Thyroid gland (tissue), 4 donors: Measurements from ENCODE around the gene UBE2F. TPM values are rescaled to one million over a fixed set of nuclear protein-coding genes. Genes with fewer than 3 reads are reported as not detected.

Experiments
- DNase-seq, 2 donors: peaks; one replicate each; pipeline ENCODE4 v3.0.0-alpha.2; 2019
- H3K27ac ChIP-seq, 3 donors: fragments of 200-600 bp; sonication (generic); 1 replicate in 2 of 3; 2 replicates in 1 of 3; pipeline ENCODE4 v1.5.1; 2016 to 2019; ENCODE audit warnings: mild to moderate bottlenecking in 1 of 3, moderate library complexity in 1 of 3
- H3K27me3 ChIP-seq: fragments of 200-600 bp; sonication (generic); one replicate; pipeline ENCODE4 v1.5.1; 2019
- H3K36me3 ChIP-seq, 2 donors: fragments of 200-600 bp; sonication (generic); one replicate each; pipeline ENCODE4 v1.5.1; 2016 to 2019
- H3K4me1 ChIP-seq, 2 donors: fragments of 200-600 bp; sonication (generic); one replicate each; pipeline ENCODE4 v1.5.1; 2017 to 2019
- H3K4me3 ChIP-seq, 3 donors: fragments of 200-600 bp; sonication (generic); replicated peaks in 1 of 3; 1 replicate in 2 of 3; 2 replicates in 1 of 3; pipeline ENCODE4 v1.5.1; 2016; ENCODE audit warnings: mild to moderate bottlenecking in 1 of 3
- H3K9me3 ChIP-seq: fragments of 200-600 bp; sonication (generic); one replicate; pipeline ENCODE4 v1.5.1; 2017
- POLR2A ChIP-seq, 2 donors: fragments of 450-650 bp; IDR thresholded peaks; one replicate each; pipeline ENCODE4 v1.6.1; 2017; ENCODE audit warnings: antibody characterized with exemption in 2 of 2, mild to moderate bottlenecking in 2 of 2, moderate library complexity in 1 of 2
- WGBS, 2 donors: methylation state at CpG; one replicate each; pipeline ENCODE4 v1.1.5; 2017; 5-methylcytosine and 5-hydroxymethylcytosine counted together
- intact Hi-C: fragments of 100-400 bp; cut with DNase I; formaldehyde crosslinking; loops from one replicate; pipeline ENCODE4 v1.15.1; 2023
- total RNA-seq, 4 donors: library from RNA; depleted of rRNA; stranded (reverse); fragments of >200 nt; gene quantifications; one replicate each; pipeline ENCODE4 v1.2.3, GENCODE V29; 2016
- TF ChIP-seq, protein P1 (sequence below), 6 experiments: fragments of 200-600 bp in 3 of 6; fragments of 450-650 bp in 3 of 6; sonication (generic) in 3 of 6; IDR thresholded peaks; one replicate each; pipeline ENCODE4 v1.5.1; 2016 to 2019; ENCODE audit warnings: antibody characterized with exemption in 6 of 6, mild to moderate bottlenecking in 2 of 6, inconsistent platforms in 1 of 6, moderate library complexity in 1 of 6

UBE2F gene
- total RNA-seq, 4 donors from 2014 or later: 79.8 to 134 (median 122) TPM

DNA sequence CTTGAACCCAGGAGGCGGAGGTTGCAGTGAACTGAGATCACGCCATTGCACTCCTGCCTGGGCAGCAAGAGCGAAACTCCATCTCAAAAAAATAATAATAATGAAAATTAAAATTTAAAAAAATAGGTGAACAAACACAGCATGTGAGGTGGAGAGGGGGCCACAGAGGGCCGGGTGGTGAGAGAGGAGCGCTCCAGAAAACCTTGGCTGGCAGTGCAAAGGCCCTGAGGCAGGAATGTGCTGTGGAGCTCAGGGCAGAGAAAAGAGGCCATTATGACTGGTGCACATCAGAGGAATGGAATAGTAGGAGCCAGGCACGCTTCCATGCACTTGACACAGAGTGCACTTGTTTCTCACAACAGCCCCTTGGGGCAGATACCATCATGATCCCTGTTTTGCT is 72.3 kb downstream of the UBE2F start:
- H3K36me3 ChIP-seq: peaks cover 31 to 34% of the 10 kb centered on the region in 2 donors
- no peaks in the 10 kb centered on the region for H3K9me3 ChIP-seq
- H3K27me3 ChIP-seq: no peaks in the 10 kb centered on the region
- H3K4me1 ChIP-seq: no peaks in the 10 kb centered on the region
- 89 to 95% methylated on average over 6 of the region's 6 CpGs for WGBS, 2 donors
- no peak for DNase-seq
- intact Hi-C loops: no loop called here
- H3K27ac ChIP-seq: no peak overlapping the region
- H3K4me3 ChIP-seq: no peak overlapping the region
- TF ChIP-seq, protein P1, sequence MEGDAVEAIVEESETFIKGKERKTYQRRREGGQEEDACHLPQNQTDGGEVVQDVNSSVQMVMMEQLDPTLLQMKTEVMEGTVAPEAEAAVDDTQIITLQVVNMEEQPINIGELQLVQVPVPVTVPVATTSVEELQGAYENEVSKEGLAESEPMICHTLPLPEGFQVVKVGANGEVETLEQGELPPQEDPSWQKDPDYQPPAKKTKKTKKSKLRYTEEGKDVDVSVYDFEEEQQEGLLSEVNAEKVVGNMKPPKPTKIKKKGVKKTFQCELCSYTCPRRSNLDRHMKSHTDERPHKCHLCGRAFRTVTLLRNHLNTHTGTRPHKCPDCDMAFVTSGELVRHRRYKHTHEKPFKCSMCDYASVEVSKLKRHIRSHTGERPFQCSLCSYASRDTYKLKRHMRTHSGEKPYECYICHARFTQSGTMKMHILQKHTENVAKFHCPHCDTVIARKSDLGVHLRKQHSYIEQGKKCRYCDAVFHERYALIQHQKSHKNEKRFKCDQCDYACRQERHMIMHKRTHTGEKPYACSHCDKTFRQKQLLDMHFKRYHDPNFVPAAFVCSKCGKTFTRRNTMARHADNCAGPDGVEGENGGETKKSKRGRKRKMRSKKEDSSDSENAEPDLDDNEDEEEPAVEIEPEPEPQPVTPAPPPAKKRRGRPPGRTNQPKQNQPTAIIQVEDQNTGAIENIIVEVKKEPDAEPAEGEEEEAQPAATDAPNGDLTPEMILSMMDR (IDR thresholded peaks at IDR 0.05): no peak
- TF ChIP-seq POLR2A (IDR thresholded peaks at IDR 0.05): no peak

DNA sequence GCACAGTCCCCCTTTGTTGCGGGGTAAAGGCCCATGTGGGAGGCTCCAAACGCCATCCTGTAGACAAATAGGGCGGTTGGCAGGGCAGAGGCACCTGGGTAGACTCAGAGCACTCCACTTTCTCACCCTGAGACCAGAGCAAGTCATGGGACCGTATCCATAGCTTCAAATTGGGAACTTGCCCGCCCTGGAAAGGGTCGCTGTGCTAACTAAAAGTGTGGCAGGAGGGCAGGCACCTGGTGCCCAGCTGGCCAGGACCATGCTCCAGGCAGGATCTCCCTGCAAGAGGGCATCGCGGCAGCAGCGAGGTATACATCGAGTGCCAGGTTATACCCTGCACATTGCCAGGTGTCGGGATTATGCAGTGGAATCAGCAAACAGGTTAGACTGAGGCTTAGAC is 73.2 kb downstream of the UBE2F start:
- Histone ChIP-seq H3K9me3 (no peaks in the 10 kb centered on the region), H3K4me3 (no peak overlapping the region), H3K27ac (no peak overlapping the region), H3K36me3 (peaks cover 31 to 36% of the 10 kb centered on the region in 2 donors), H3K27me3 (no peaks in the 10 kb centered on the region), H3K4me1 (no peaks in the 10 kb centered on the region)
- no peak for TF ChIP-seq POLR2A (IDR thresholded peaks at IDR 0.05)
- TF ChIP-seq, protein P1 (IDR thresholded peaks at IDR 0.05): no peak
- no peak for DNase-seq
- intact Hi-C loops: no loop called here
- 94 to 97% methylated on average over 7 to 11 of the region's 11 CpGs for WGBS, 2 donors

DNA sequence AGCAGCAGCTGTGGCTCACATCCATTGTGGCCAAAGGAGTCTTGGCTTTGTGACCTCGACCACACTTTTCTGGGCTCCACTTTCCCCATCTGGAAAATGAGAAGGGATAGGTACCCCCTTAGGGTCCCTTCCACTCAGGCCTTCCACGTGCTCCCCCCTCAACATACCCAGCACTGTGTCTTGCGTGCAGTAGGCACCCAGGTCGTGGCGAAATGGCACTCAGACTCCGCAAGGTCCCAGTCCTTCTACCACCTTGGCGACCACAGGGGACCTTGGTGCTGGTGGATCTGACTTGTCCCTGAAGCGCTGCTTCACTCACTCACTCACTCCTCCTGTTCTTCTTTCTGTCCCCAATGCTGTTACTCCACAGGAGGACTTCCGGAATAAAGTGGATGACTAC is 74.1 kb downstream of the UBE2F start:
- TF ChIP-seq POLR2A (IDR thresholded peaks at IDR 0.05): no peak
- TF ChIP-seq, protein P1 (IDR thresholded peaks at IDR 0.05): no peak
- intact Hi-C loops: no loop called here
- Histone ChIP-seq H3K36me3 (peaks cover 35 to 36% of the 10 kb centered on the region in 2 donors), H3K4me3 (no peak overlapping the region), H3K4me1 (no peaks in the 10 kb centered on the region), H3K27ac (no peak overlapping the region), H3K9me3 (no peaks in the 10 kb centered on the region), H3K27me3 (no peaks in the 10 kb centered on the region)
- no peak for DNase-seq
- 86 to 88% methylated on average over 9 of the region's 9 CpGs for WGBS, 2 donors

DNA sequence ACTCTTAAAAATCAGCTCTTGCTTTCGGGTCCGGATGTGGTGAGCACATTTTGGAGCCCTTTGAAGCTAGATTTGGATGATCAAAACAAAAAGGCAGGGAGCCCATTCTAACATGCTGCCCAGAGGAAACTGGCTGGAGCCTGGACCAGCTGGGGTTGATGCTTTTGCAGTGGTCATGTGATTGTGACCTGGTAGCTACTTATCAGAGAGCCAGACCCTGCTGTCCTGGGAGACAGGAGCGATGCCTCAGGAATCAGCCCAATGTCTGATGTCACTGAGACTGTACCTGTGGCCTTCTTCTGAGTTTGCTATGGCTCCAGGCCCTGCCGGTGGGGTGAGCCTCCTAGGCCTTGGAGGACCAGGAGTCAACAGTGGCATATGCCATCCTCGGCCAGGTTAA is 75.3 kb downstream of the UBE2F start:
- Histone ChIP-seq H3K27me3 (no peaks in the 10 kb centered on the region), H3K4me1 (no peaks in the 10 kb centered on the region), H3K36me3 (peaks cover 27 to 36% of the 10 kb centered on the region in 2 donors), H3K27ac (no peak overlapping the region), H3K9me3 (no peaks in the 10 kb centered on the region), H3K4me3 (no peak overlapping the region)
- WGBS, 2 donors: 96 to 98% methylated on average over 5 of the region's 5 CpGs
- no peak for DNase-seq
- intact Hi-C loops: no loop called here
- TF ChIP-seq, protein P1 (IDR thresholded peaks at IDR 0.05): no peak
- TF ChIP-seq POLR2A (IDR thresholded peaks at IDR 0.05): no peak

DNA sequence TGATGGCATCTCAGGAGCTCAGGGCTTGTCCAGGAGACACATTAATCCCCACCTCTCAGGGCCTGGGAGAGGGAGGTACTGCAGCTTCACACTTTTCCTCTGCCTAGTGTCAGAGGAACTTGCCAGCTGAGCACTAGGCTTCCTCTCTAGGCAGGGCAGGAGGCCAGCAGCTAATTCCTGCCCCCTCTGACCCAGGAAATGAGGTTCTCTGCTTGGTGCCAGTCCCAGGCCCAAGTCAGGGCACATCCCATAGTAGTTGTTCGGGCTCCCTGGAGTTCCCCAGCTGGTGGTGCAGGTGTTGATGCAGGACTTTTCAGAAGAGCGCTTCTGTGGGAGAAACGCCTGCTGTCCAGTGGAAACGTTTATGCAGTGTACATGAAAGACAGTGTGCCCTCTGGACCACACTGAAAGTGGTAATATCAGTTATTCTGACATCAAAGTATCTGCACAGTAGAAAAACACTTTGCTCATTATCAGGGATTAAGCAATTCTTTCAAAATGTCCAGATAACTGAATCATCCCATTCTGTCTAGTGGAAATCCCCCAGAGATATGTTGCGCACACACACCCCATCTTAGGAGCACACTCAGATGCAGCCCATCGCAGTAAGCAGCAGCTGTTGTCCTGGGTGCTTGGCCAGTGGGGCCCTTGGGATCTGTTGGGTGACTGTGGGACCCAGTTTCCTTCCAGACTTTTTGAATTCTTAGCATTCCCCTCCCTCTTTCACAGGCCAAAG is 76.2 kb downstream of the UBE2F start:
- Histone ChIP-seq H3K27me3 (no peaks in the 10 kb centered on the region), H3K4me1 (no peaks in the 10 kb centered on the region), H3K36me3 (peaks cover 27 to 32% of the 10 kb centered on the region in 2 donors), H3K27ac (no peak overlapping the region), H3K4me3 (no peak overlapping the region), H3K9me3 (no peaks in the 10 kb centered on the region)
- intact Hi-C loops: no loop called here
- WGBS, 2 donors: 89% methylated on average over 6 of the region's 6 CpGs
- DNase-seq: no peak
- TF ChIP-seq, protein P1 (IDR thresholded peaks at IDR 0.05): no peak
- no peak for TF ChIP-seq POLR2A (IDR thresholded peaks at IDR 0.05)
